ENCODE results near the gene USP43.
"Not testable (repeated sequence)": the region's sequence is repeated elsewhere in the genome, so short reads cannot be mapped to it uniquely, and the experiment has no call there.

Gene USP43

GRCh38 chr17:9644910-9645751, at the start of gene USP43:
USP43 (plus strand) TSS chr17:9645517; CDS start chr17:9645633, 116 bp downstream.
- peak within 1 kb of the TSS; percentile 37 for H3K4me3 ChIP-seq (ENCODE audit: control insufficient read depth, low read depth, low read length)
- DNase-seq (ENCODE audit: low read depth): peak; percentile 6

GRCh38 chr17:9597638-9598037, 47.7 kb upstream of the USP43 start:
- DNase-seq (ENCODE audit: low read depth); H3K4me3 ChIP-seq (ENCODE audit: control insufficient read depth, low read depth, low read length): not testable (repeated sequence)

More at GRCh38 chr17:9644910-9645751, at the start of gene USP43:
- TF ChIP-seq CTCF (conservative IDR thresholded peaks at IDR 0.05; ENCODE audit: control insufficient read depth, insufficient read depth, low read depth, low read length): no peak

- no peak for DNase-seq (ENCODE audit: low read depth)
- no peak overlapping the region for H3K4me3 ChIP-seq (ENCODE audit: control insufficient read depth, low read depth, low read length)
- TF ChIP-seq CTCF (conservative IDR thresholded peaks at IDR 0.05; ENCODE audit: control insufficient read depth, insufficient read depth, low read depth, low read length): no peak
These were observed 46.7 kb upstream of the USP43 start for GRCh38 chr17:9598661-9599060.

- not testable (repeated sequence) for H3K4me3 ChIP-seq (ENCODE audit: control insufficient read depth, low read depth, low read length); DNase-seq (ENCODE audit: low read depth)
These were observed 40.7 kb upstream of the USP43 start for GRCh38 chr17:9604583-9604982.

- no peak for DNase-seq (ENCODE audit: low read depth)
- H3K4me3 ChIP-seq (ENCODE audit: control insufficient read depth, low read depth, low read length): no peak overlapping the region
- no peak for TF ChIP-seq CTCF (conservative IDR thresholded peaks at IDR 0.05; ENCODE audit: control insufficient read depth, insufficient read depth, low read depth, low read length)
These were observed 38.9 kb upstream of the USP43 start for GRCh38 chr17:9606453-9606852.

GRCh38 chr17:9607058-9607457, 38.3 kb upstream of the USP43 start:
- not testable (repeated sequence) for H3K4me3 ChIP-seq (ENCODE audit: control insufficient read depth, low read depth, low read length); DNase-seq (ENCODE audit: low read depth)

- DNase-seq (ENCODE audit: low read depth): no peak
- H3K4me3 ChIP-seq (ENCODE audit: control insufficient read depth, low read depth, low read length): no peak overlapping the region
- TF ChIP-seq CTCF (conservative IDR thresholded peaks at IDR 0.05; ENCODE audit: control insufficient read depth, insufficient read depth, low read depth, low read length): no peak
These were observed 33.8 kb upstream of the USP43 start for GRCh38 chr17:9611557-9611956.

GRCh38 chr17:9612006-9612405, 33.3 kb upstream of the USP43 start:
- TF ChIP-seq CTCF (conservative IDR thresholded peaks at IDR 0.05; ENCODE audit: control insufficient read depth, insufficient read depth, low read depth, low read length): no peak
- no peak overlapping the region for H3K4me3 ChIP-seq (ENCODE audit: control insufficient read depth, low read depth, low read length)
- no peak for DNase-seq (ENCODE audit: low read depth)

All from fibroblast of mammary gland (primary cell).